Type B pancreatic cell (in vitro differentiated cells): ENCODE results near the gene CPEB3. TPM values are rescaled to one million over a fixed set of nuclear protein-coding genes. Genes with fewer than 3 reads are reported as not detected.
"Not testable (repeated sequence)": the region's sequence is repeated elsewhere in the genome, so short reads cannot be mapped to it uniquely, and the experiment has no call there.

Experiments
- DNase-seq: peaks from one replicate; pipeline ENCODE4 v3.0.0; 2021; ENCODE audit warnings: mixed read lengths; ENCODE audit not compliant: unreplicated experiment; ENCODE audit errors: extremely low spot score
- H3K27ac Mint-ChIP-seq: 2 replicates; pipeline ENCODE4 v1.8.0; 2021; ENCODE audit warnings: mild to moderate bottlenecking, mixed read lengths
- H3K27me3 Mint-ChIP-seq: 2 replicates; pipeline ENCODE4 v1.8.0; 2021; ENCODE audit warnings: mixed read lengths
- H3K36me3 Mint-ChIP-seq: 2 replicates; pipeline ENCODE4 v1.8.0; 2021; ENCODE audit warnings: mixed read lengths
- H3K4me1 Mint-ChIP-seq: one replicate; pipeline ENCODE4 v1.8.0; 2021; ENCODE audit warnings: mixed read lengths; ENCODE audit not compliant: unreplicated experiment
- H3K4me3 Mint-ChIP-seq: 2 replicates; pipeline ENCODE4 v1.8.0; 2021; ENCODE audit warnings: mild to moderate bottlenecking, mixed read lengths
- H3K9me3 Mint-ChIP-seq: 2 replicates; pipeline ENCODE4 v1.8.0; 2021; ENCODE audit warnings: mixed read lengths
- total RNA-seq: library from RNA; stranded (reverse); gene quantifications from 2 replicates; pipeline ENCODE4 v1.2.1, GENCODE V29; 2021; ENCODE audit warnings: low replicate concordance
- TF ChIP-seq, protein P1 (sequence below): fragments of 200-600 bp; sonication (generic); conservative IDR thresholded peaks from 2 replicates; pipeline ENCODE4 v1.5.0; 2021; ENCODE audit warnings: antibody characterized with exemption, mild to moderate bottlenecking

Gene CPEB3
- total RNA-seq, 1 donor from 2014 or later = 2.3 TPM

DNA sequence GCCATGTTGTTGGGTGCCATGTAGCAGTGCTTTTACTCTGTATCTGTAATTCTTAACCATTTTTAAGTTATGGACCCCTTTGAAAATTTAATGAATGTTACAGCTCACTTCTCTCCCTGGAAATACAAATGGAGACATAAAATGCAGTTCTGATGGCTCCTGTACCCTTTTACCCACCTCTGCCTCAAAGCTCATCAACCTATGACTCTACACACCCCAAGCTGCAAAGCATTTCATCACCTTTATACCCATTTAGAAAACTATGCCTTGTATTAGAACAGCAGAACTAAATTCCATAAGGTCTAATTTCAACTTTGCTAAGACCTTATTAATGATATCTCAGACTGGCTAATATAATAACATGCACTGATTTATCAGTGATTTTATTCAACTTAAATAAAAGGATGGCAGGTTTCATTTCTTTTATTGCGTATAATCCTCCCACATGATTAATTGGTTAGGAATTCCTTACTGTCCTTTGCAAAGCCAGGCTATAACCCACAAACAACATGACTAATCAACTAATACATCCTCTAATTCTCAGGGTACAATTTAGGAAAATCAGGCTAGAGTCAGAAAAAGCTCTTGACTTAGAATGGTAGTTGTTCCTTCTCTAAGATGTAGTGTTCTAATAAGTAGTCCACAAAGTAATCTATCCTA lies 68.1 kb downstream of the CPEB3 start:
- DNase-seq = no peak
- Mint-ChIP-seq H3K4me1 (no peaks in the 10 kb centered on the region), H3K9me3 (no peaks in the 10 kb centered on the region), H3K4me3 (no peak overlapping the region), H3K36me3 (peaks cover 4% of the 10 kb centered on the region), H3K27ac (no peak overlapping the region), H3K27me3 (no peaks in the 10 kb centered on the region)
- TF ChIP-seq, protein P1, sequence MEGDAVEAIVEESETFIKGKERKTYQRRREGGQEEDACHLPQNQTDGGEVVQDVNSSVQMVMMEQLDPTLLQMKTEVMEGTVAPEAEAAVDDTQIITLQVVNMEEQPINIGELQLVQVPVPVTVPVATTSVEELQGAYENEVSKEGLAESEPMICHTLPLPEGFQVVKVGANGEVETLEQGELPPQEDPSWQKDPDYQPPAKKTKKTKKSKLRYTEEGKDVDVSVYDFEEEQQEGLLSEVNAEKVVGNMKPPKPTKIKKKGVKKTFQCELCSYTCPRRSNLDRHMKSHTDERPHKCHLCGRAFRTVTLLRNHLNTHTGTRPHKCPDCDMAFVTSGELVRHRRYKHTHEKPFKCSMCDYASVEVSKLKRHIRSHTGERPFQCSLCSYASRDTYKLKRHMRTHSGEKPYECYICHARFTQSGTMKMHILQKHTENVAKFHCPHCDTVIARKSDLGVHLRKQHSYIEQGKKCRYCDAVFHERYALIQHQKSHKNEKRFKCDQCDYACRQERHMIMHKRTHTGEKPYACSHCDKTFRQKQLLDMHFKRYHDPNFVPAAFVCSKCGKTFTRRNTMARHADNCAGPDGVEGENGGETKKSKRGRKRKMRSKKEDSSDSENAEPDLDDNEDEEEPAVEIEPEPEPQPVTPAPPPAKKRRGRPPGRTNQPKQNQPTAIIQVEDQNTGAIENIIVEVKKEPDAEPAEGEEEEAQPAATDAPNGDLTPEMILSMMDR = no peak

DNA sequence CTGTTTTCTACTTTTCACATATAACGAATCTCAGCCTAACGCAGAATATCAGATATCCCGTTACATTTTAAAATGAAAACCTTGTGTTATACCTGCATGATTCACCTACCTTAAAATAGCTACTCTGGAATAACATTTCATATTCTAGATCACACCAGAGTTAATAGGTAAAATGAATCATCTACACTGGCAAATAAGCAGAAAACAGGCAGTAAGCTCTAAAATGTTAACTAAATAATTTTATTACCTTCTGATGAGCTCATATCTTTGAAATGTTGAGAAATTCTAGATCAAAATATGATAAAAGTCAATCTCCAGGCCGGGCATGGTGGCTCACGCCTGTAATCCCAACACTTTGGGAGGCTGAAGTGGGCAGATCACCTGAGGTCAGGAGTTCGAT lies 71.3 kb downstream of the CPEB3 start:
- H3K27ac Mint-ChIP-seq = no peak overlapping the region
- no peaks in the 10 kb centered on the region for H3K9me3 Mint-ChIP-seq
- TF ChIP-seq, protein P1 = no peak
- H3K27me3 Mint-ChIP-seq = no peaks in the 10 kb centered on the region
- no peak for DNase-seq
- H3K4me3 Mint-ChIP-seq = no peak overlapping the region
- H3K36me3 Mint-ChIP-seq = no peaks in the 10 kb centered on the region
- no peaks in the 10 kb centered on the region for H3K4me1 Mint-ChIP-seq

DNA sequence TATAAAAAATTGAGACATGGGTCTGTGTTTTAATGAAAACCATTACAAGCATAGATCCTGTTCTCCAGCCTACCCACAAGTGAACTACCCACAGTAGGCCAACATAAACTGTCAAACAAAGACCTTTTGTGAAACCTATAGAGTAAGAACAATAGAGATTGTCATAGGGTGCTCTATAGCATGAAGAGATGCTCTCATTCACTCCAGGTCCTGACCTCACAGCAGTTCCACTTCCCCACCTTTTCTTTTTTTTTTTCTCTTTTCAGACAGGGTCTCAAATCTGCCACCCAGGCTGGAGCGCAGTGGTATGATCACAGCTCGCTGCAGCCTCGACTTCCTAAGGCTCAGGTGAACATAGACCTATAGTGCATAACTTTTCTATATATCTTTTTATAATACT lies 72.3 kb downstream of the CPEB3 start:
- Mint-ChIP-seq H3K4me1 (no peaks in the 10 kb centered on the region), H3K27me3 (no peaks in the 10 kb centered on the region), H3K36me3 (no peaks in the 10 kb centered on the region), H3K9me3 (no peaks in the 10 kb centered on the region), H3K27ac (no peak overlapping the region), H3K4me3 (no peak overlapping the region)
- TF ChIP-seq, protein P1 = no peak
- DNase-seq = no peak

DNA sequence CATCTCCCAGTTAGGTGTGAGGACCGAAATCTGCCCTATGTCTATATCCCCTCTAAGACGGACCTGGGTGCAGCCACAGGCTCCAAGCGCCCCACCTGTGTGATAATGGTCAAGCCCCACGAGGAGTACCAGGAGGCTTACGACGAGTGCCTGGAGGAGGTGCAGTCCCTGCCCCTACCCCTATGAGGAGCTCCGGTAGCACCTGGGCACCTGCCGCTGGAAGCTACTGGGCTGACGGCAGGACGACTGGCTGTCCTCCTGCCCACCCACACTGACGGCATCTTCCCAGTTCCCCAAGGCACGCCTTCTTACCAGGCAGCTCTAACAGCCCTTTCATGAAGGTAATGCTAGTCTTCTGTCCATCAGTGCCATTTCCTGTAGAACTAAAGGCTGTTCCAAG lies 74.3 kb downstream of the CPEB3 start:
- not testable (repeated sequence) for H3K4me3 Mint-ChIP-seq, H3K4me1 Mint-ChIP-seq, DNase-seq, H3K27ac Mint-ChIP-seq, H3K36me3 Mint-ChIP-seq, H3K9me3 Mint-ChIP-seq, H3K27me3 Mint-ChIP-seq

DNA sequence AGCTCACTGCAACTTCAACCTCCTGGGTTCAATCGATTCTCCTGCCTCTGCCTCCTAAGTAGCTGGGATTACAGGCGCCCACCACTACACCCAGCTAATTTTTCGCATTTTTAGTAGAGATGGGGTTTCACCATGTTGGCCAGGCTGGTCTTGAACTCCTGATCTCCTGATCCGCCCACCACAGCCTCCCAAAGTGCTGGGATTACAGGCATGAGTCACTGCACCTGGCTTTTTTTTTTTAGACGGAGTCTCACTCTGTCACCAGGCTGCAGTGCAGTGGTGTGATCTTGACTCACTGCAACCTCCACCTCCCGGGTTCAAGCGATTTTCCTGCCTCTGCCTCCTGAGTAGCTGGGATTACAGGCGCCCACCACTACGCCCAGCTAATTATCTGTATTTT lies 75.7 kb downstream of the CPEB3 start:
- not testable (repeated sequence) for H3K9me3 Mint-ChIP-seq, H3K27me3 Mint-ChIP-seq, H3K4me1 Mint-ChIP-seq, H3K27ac Mint-ChIP-seq, DNase-seq, H3K4me3 Mint-ChIP-seq, H3K36me3 Mint-ChIP-seq

DNA sequence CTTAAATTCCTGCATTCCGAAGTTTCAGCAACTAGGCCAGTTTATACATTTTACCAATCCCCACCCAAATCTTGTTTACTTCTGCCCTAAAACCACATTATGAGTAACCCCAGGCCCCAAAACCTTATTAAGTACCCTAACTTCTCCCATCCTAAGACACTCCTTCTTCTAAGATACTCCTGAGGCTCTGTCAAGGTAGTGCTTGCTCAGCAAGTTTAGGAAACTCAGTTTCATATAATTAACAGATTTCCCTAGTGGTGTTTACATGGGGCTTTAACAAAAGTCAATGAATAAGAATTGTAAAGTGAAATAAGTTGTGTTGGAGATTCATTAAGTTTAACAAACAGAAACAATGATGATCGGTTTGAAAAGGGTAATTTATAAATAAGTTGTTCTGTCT lies 77.8 kb downstream of the CPEB3 start:
- no peak for DNase-seq
- Mint-ChIP-seq H3K27ac (no peak overlapping the region), H3K9me3 (no peaks in the 10 kb centered on the region), H3K4me3 (no peak overlapping the region), H3K4me1 (no peaks in the 10 kb centered on the region), H3K27me3 (no peaks in the 10 kb centered on the region), H3K36me3 (no peaks in the 10 kb centered on the region)
- TF ChIP-seq, protein P1 = no peak

DNA sequence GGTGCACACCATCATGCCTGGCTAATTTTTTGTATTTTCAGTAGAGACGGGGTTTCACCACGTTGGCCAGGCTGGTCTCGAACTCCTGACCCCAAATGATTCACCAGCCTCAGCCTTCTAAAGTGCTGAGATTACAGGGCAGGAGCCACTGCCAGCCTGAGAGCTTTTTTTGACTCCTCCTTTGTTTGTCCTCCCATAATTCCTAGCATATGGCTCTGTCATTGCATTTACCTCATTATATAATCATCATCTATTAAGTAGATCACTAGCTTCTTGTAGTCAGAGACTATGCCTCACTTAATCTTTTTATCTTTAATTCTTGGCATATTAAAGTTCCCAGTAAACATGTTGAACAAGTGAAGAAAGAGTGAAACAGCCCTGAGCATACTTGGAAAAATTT lies 82.1 kb downstream of the CPEB3 start:
- no peak for DNase-seq
- Mint-ChIP-seq H3K27ac (no peak overlapping the region), H3K27me3 (no peaks in the 10 kb centered on the region), H3K36me3 (no peaks in the 10 kb centered on the region), H3K4me1 (no peaks in the 10 kb centered on the region), H3K4me3 (no peak overlapping the region), H3K9me3 (no peaks in the 10 kb centered on the region)
- TF ChIP-seq, protein P1 = no peak
